Adrenal gland (tissue), 5 donors: ENCODE measurements around the gene NDST1.

Source experiments
- POLR2A ChIP-seq, 2 donors: fragments of 450-650 bp; IDR thresholded peaks; one replicate each; pipeline ENCODE4 v1.6.1; 2017; ENCODE audit warnings: antibody characterized with exemption in 2 of 2, mild to moderate bottlenecking in 2 of 2, moderate library complexity in 1 of 2
- TF ChIP-seq, protein P1 (sequence below), 6 experiments: fragments of 450-650 bp in 4 of 6; fragments of 200-600 bp in 2 of 6; sonication (generic) in 1 of 6; IDR thresholded peaks; 1 replicate in 5 of 6; 2 replicates in 1 of 6; pipeline versions ENCODE4 v1.5.1 to v1.8.0; 2016 to 2021; ENCODE audit warnings: antibody characterized with exemption in 6 of 6, mild to moderate bottlenecking in 2 of 6, moderate library complexity in 1 of 6
- donor health status: DM: no; HTN: no; CAD: no.

DNA sequence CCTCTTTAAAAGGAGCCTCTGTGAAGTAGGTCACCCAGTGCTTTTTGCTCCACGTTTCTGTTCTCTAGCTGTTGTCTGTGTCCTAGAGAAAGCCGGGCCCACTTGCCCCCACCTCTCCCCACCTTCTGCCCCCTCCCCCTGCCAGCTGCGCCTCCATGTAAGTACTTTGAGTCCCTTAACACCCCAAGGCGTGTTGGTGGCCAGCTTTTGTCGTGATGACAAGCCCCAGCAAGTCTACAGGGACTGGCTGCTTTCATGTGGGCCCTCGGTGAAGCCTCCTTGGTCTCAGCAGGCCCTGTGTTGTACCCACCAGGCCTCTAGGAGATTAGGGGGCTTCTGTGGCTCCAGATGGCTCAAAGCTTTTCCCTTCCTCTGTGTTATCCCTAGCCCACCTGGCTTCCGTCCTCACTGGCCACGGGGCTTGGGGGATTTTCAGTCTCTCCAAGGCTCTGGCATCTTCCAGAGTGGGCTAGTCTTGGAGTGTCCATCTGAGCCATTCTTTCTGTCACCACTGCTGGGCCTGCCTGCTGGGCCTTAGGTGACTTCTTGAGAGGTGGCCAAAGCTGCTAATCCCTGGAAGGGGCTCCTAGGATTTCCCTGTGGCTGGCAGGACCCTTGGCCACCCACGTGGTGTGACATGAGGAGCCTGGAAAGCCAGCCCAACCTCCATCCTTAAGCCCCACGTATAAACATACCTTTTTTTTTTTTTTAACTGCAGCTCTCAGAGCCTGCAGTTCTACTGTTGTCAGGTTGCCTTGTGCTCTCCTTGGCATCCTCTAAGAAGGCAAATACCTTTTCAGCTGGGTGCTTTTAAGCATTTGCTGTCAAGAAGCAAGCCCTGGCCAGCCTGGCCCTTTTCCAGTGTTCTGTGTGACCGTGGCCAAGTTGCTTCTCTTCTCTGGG is 1.1 kb upstream of the NDST1 start:
- TF ChIP-seq POLR2A (IDR thresholded peaks at IDR 0.05) = no peak
- TF ChIP-seq, protein P1, sequence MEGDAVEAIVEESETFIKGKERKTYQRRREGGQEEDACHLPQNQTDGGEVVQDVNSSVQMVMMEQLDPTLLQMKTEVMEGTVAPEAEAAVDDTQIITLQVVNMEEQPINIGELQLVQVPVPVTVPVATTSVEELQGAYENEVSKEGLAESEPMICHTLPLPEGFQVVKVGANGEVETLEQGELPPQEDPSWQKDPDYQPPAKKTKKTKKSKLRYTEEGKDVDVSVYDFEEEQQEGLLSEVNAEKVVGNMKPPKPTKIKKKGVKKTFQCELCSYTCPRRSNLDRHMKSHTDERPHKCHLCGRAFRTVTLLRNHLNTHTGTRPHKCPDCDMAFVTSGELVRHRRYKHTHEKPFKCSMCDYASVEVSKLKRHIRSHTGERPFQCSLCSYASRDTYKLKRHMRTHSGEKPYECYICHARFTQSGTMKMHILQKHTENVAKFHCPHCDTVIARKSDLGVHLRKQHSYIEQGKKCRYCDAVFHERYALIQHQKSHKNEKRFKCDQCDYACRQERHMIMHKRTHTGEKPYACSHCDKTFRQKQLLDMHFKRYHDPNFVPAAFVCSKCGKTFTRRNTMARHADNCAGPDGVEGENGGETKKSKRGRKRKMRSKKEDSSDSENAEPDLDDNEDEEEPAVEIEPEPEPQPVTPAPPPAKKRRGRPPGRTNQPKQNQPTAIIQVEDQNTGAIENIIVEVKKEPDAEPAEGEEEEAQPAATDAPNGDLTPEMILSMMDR (IDR thresholded peaks at IDR 0.05) = no peak
